ENCODE data around the gene ACBD6.

ACBD6 gene

GRCh38 chr1:180267761-180268555 lies 234.4 kb downstream of the ACBD6 start:
- DNase-seq: no peak

- DNase-seq: no peak
Observed at GRCh38 chr1:180267211-180267561, 235.2 kb downstream of the ACBD6 start.

- no peak for DNase-seq
Observed at GRCh38 chr1:180266275-180267210, 235.8 kb downstream of the ACBD6 start.

DNA sequence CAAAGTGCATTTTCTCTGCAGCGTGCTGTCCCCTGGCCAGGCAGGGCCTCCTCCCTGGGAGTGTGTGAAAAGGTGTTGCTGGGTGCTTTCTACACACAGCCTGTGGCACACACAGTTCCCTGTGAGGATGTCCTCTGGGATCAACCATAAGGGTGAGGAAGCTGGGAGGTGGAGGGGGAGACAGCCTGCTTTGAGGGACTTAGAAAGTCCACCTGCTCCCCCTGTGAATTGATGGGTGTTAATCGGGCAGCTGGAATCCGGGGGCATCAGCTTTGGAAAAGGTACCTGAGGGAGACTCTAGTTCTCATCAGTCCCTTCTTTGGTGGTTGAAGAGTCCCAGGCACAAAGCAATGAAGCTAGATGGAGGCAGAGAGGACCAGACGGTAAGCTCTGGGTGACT lies 236.5 kb downstream of the ACBD6 start:
- DNase-seq: no peak

- DNase-seq: no peak
Observed at GRCh38 chr1:180265201-180265600, 237.2 kb downstream of the ACBD6 start.

DNA sequence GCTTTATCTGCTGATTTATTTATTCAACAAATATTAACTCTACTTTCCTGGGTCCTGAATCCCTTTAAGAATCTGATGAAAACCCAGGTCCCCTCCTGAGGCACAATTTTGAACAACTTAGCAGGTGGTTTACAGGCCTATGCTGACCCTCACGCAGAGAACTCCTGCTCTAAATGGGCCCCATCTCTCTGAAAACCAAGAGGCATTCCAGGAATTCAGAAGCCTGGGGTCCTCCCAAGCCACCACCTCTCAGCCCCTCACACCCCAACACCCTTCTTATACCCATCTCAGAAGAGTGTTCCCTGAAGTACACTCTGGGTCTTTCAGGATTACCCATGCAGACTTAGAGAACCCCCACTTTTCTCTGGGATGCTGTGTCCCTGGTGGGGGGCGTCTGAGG lies 237.8 kb downstream of the ACBD6 start:
- DNase-seq: no peak

GRCh38 chr1:180262628-180263488 lies 239.5 kb downstream of the ACBD6 start:
- no peak for DNase-seq

- no peak for DNase-seq
Observed at GRCh38 chr1:180261524-180262155, 240.7 kb downstream of the ACBD6 start.

DNA sequence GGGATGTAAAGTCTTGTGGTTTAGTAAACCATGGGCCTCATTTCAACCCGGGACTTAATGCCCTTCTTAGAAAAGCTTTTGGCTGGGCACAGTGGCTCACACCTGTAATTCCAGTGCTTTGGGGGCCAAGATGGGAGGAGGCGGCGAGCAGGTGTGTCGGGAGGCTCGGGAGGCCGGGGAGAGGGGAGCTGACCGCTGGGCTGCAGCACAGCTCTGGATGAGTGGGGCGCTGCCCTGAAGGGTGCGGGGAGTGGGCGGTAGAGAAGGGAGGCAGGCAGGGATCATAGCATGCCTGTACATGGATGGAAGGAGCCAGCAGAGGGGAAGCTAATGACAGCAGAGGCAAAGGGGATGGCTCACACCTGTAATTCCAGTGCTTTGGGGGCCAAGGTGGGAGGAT lies 241.3 kb downstream of the ACBD6 start:
- no peak for DNase-seq

DNA sequence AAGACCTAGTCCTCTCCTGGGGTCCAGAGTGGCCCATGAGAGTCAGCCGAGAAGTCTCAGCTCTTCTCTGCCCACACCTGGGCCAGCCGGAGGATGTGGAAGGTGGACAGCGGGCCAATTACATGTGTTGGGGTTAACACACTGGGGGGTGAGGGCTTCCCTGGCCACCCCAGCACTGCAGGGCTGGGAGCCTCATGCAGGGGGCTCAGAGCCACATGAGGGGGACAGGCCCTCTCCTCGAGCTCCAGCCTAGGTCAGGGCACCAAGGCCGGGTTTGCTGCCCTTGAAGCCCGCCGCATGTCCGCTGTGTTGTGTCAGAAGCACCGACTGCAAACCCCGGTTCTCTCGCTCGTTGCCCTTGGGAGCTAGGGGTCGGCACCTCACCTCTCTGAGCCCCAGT lies 241.8 kb downstream of the ACBD6 start:
- DNase-seq: no peak

GRCh38 chr1:180259431-180260338 lies 242.7 kb downstream of the ACBD6 start:
- no peak for DNase-seq

DNA sequence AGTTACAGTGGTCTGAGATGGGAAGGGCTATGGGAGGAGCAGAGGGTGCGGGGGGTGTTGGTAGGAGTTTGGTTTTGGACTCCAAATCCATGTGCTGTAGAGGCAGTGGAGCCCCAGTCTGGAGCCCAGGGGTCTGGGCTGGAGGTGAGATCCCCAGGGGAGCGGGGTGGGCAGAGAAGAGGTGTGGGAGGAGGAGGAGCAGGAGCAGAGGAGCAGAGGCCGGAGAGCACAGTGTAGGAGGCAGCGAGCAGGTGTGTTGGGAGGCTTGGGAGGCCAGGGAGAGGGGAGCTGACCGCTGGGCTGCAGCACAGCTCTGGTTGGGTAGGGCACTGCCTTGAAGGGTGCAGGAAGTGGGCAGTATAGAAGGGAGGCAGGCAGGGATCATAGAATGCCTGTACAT lies 243.4 kb downstream of the ACBD6 start:
- DNase-seq: no peak

- no peak for DNase-seq
Observed at GRCh38 chr1:180258290-180258689, 244.1 kb downstream of the ACBD6 start.

- DNase-seq: no peak
Observed at GRCh38 chr1:180257486-180257885, 244.9 kb downstream of the ACBD6 start.

- DNase-seq: no peak
Observed at GRCh38 chr1:180257028-180257386, 245.4 kb downstream of the ACBD6 start.

GRCh38 chr1:180256341-180257027 lies 245.9 kb downstream of the ACBD6 start:
- peak in 1 of 3 experiments; percentile 43 for DNase-seq

- DNase-seq: peak in 1 of 3 experiments; percentile 15
Observed at GRCh38 chr1:180255536-180256340, 246.6 kb downstream of the ACBD6 start.

- DNase-seq: no peak
Observed at GRCh38 chr1:180254854-180255253, 247.5 kb downstream of the ACBD6 start.

GRCh38 chr1:180254496-180254819 lies 247.9 kb downstream of the ACBD6 start:
- DNase-seq: no peak

Measured in NCI-H1417 (cell line).